HG02759 (cell line): ENCODE results near the gene SLC66A2.
"Not testable (repeated sequence)": the region's sequence is repeated elsewhere in the genome, so short reads cannot be mapped to it uniquely, and the experiment has no call there.

ENCODE experiments used
- ATAC-seq: cut with Tn5 transposase; IDR thresholded peaks from one replicate; pipeline ENCODE4 v1.9.1; 2021; ENCODE audit warnings: mild to moderate bottlenecking, moderate library complexity; ENCODE audit not compliant: unreplicated experiment

Gene SLC66A2

DNA sequence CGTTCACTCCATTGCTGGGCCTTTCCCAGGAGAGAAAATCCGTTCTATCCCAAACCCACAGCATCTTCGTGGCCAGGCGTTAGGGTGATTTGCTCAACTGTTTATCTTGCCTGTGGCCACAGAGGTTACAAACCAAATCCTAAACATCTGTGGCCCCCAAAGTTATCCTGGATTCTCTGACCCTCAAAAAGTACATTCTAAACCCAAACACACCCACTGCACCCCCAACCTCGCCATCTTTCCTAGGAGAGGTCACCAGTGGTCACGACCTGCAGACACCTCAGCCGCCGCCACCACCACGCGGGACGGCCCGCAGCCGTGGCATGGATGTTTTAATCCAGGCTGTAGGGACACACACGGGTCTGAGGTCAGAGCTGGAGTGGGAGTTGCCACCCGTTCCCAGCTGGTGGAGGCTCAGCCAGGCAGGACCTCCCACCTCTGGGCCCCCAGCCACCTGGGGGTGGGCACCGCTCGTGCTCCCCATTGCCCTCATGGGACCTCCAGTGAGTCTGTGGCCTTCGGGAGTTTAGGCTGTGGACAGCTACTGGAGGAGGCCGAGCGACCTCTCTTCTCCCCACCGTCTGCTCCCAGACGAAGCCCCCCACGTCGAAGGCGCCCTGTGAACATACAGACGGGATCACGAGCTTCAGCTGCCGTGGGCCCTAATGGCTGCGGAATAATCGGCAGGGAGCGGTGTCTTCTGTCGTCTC is 81.7 kb downstream of the SLC66A2 start:
- no peak for ATAC-seq

- no peak for ATAC-seq
Measured at GRCh38 chr18:79868811-79869541, 82.5 kb downstream of the SLC66A2 start.

GRCh38 chr18:79868168-79868784 is 83.2 kb downstream of the SLC66A2 start:
- ATAC-seq: no peak

DNA sequence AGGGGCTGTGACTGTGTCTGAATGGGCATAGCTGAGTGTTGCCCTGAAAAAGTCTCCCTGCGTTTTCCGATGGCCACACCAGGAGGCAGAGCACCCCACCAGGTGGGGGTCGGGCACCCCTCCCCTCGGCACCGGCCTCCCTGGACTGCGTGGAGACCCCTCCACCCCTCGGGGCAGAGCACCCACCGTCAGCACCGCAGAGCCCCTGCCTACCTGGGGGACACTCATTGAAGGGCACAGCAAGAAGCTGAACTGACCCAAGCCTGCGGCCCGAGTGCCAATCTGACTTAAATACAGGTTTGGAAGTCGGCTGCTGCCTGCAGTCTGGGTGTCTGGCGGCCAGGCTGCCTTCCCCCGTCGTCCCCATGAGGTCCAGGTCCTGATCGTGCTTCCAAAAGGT is 83.8 kb downstream of the SLC66A2 start:
- ATAC-seq: no peak

- no peak for ATAC-seq
Measured at GRCh38 chr18:79866889-79867574, 84.4 kb downstream of the SLC66A2 start.

DNA sequence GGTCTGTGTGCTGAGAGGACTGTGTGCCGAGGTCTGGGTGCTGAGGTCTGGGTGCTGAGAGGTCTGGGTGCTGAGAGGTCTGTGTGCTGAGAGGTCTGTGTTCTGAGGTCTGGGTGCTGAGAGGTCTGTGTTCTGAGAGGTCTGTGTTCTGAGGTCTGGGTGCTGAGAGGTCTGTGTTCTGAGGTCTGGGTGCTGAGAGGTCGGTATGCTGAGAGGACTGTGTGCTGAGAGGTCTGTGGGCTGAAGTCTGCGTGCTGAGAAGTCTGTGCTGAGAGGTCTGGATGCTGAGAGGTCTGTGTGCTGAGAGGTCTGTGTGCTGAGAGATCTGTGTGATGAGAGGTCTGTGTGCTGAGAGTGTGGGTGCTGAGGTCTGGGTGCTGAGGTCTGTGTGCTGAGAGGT is 85.5 kb downstream of the SLC66A2 start:
- ATAC-seq: not testable (repeated sequence)

GRCh38 chr18:79864955-79865354 is 86.5 kb downstream of the SLC66A2 start:
- ATAC-seq: not testable (repeated sequence)

DNA sequence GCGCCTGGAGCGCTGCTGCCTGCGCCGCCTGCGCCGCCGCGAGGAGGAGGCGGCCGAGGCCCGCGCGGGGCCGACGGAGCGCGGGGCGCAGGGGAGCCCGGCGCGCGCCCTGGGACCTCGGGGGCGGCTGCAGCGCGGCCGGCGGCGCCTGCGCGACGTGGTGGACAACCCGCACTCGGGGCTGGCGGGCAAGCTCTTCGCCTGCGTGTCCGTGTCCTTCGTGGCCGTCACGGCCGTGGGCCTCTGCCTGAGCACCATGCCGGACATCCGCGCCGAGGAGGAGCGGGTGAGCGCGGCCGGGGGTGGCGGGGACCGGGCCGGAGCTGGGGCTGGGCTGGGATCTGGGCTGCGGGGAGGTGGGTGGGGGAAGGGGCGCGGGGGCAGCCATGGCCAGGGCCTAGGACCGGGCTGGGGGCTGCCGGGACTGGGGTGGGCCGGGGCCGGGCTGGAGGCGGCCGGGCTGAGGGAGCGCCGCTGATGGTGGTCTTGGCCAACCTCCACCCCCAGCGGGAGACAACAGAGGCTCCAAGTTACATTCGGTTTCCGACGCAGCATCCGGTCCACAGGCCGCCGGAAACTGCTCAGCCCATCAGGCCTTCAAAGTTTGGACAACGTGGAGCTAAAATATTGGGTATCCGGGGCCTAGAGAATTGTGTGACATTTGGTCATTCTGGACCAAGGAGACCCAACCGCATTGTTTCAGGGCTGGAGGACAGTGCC is 87.3 kb downstream of the SLC66A2 start:
- no peak for ATAC-seq

- ATAC-seq: no peak
Measured at GRCh38 chr18:79863161-79864005, 88.1 kb downstream of the SLC66A2 start.

DNA sequence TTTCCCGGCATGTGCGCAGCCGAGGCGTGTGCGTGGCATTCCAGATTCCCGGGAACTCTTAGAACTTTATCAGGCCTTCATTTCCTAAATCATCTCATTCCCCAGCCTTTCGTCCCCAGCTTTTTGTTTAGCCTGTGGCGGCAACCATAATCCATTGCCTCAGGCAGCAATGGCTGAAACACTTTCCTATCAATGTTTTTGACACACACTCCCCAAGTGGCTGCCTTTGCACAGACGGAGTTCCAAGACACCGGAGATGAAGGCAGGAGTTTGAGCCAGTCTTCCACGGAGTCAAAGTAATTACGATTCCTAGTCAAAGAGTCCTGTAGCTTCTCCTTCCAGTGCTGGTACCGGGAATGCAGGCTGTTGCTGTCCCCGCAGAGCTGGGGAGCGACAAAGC is 88.9 kb downstream of the SLC66A2 start:
- ATAC-seq: no peak

DNA sequence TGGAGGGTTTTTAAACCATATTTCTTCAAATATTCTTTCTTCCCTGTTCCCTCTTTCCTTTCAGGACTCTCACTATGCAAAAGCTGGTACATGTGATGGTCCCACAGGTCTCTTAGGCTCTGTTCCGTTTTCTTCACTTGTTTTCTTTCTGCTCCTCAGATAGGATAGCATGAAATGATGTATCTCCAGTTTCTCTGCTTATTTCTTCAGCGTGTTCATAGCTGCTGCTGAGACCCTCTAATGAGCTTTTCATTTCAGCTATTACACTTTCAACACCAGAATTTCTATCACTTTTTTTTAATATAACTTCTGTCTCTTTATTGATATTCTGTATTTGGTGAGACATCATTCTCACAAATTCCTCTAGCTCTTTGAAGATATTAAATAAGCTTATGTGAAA is 89.8 kb downstream of the SLC66A2 start:
- no peak for ATAC-seq

DNA sequence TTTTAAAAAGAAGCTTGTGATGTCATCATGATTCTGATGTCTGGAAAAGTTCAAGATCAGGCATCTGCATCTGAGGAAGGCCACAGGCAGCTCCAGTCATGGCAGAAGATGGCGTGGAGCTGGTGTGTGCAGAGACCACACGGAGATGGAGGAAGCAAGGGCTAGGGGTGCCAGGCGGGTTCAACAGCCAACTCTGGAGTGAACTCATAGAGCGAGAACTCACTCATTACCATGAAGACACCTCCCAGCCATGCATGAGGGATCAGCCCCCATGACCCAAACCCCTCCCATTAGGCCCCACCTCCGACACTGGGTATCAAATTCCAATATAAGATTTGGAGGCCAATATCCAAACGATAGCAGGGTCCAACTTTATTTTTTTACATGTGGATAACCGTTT is 92.1 kb downstream of the SLC66A2 start:
- no peak for ATAC-seq

GRCh38 chr18:79857082-79857671 is 94.3 kb downstream of the SLC66A2 start:
- ATAC-seq: no peak

GRCh38 chr18:79856119-79857007 is 95.1 kb downstream of the SLC66A2 start:
- ATAC-seq: peak; percentile 55

GRCh38 chr18:79855147-79855933 is 96.1 kb downstream of the SLC66A2 start:
- peak; percentile 80 for ATAC-seq

DNA sequence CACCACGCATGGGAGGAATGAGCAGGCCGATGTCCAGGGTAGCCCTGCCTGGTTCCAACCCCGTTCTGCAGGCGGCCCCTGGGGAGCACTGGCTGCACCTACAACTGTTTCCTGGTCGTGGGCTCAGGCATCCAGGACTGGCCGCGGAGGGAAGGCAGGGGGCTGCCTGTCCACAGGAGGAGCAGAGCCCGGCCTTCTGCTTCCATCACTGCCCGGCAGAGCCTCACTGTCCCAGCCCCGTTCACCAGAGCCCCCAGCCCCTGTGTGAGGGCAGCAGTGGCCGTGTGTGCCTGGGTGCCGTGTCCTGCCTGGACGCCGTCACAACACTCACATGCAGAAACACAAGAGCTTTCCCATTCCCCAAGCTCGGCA is 97.5 kb downstream of the SLC66A2 start:
- ATAC-seq: no peak

DNA sequence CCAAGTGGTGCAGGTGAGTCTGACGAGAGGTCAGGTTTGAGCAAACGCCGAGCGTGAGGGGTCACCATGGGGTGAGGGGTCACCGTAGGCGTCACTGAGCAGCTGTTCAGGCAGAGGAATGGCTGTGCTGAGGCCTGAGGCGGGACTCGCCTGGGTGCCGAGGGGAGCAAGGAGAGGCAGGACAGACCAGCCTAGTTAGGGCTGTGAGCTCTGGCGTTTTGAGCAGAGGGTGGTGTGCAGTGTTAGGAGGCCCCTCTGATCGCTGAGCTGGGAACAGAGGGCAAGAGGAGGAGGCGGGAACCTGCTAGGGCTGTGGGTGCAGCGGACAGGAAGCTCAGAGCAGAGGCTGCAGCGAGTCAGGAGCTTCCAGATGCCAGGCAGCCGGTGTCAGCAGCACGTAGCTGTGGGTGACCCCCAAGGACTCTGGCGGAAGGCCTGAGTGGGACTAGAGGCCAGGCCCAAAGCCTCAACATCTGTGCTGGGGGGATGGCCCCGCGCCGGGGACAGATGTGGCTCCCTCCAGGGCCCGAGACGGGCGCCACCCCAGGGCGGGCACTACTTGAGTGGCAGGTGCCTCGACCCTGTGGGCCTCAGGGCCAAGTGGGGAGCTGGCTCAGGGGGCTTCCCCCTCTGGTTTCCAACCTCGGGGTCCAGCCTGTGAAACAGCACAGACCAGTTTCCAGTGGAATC is 98.0 kb downstream of the SLC66A2 start:
- no peak for ATAC-seq
